ENCODE measurements around the gene OSBPL6.

The OSBPL6 gene

GRCh38 chr2:178361588-178361987 lies 167.3 kb downstream of the OSBPL6 start:
- DNase-seq: no peak

- DNase-seq: peak; percentile 39
These were observed 168.9 kb downstream of the OSBPL6 start for GRCh38 chr2:178363252-178363651.

GRCh38 chr2:178365116-178365515 lies 170.8 kb downstream of the OSBPL6 start:
- no peak for DNase-seq

DNA sequence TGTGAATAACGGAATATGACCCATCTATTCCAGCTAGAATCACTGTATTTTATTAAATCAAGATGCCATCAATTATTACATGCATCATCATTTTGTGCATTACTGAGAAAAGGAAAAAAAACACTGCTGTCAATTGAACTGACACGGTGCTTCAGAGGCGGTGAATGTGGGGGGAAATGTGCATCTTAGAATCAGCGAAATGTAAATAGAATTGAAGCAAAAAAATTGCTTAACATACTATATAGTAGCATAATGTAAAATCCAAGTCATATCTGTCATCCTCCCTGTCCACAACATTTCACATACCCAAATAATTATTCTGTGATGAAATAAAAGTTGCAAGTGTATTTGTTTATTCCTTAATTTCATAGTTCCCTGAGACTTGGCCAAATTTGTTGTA lies 172.1 kb downstream of the OSBPL6 start:
- no peak for DNase-seq

- DNase-seq: no peak
These were observed 173.0 kb downstream of the OSBPL6 start for GRCh38 chr2:178367344-178367743.

- no peak for DNase-seq
These were observed 180.6 kb downstream of the OSBPL6 start for GRCh38 chr2:178374865-178375264.

DNA sequence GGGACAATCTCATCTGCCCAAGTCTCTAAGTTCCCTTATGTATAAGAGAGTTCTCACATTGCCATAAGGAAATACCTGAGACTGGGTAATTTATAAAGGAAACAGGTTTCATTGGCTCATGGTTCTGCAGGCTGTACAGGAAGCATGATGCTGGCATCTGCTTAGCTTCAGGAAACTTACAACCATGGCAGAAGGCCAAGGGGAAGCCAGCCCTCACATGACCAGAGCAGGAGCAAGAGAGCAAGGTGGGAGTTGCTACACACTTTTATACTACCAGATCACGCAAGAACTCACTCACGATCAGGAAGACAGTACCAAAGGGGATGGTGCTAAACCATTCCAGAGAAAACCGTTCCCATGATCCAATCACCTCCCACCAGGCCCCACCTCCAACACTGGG lies 182.7 kb downstream of the OSBPL6 start:
- DNase-seq: no peak

DNA sequence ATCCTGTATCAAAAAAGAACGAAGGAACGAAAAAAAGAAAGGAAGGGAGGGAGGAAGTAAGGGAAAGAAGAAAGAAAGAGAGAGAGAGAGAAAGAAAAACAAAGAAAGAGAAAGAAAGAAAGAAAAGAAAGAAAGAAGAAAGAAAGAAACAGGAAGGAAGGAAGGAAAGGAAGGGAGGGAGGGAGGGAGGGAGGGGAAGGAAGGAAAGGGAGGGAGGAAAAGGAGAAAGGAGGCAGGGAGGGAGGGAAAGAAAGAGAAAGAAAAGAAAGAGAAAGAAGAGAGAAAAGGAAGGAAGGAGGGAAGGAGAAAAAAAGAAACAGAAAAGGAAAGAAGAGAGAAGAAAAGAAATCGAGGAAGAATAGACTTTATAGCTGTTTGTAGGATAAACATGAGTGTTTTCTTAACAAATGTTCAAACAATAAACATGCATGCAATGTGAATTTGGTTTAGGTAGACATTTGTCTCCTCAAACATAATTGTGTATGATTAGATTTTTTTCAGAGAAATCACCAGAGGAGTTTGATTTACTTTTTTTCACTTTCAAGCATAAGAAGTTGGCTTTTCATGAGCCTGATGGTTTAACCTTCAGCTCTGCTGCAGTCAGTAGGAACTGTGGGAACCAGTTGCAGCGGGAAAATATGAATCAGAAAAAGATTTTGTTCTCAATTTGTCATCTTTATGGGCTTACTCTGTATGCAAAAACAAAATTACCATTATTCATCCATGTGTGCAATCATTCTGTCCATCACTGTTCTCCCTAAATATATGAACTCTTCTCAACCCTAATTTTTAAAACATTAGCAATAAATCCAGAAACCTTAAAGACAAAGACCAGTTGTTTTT lies 185.1 kb downstream of the OSBPL6 start:
- no peak for DNase-seq

DNA sequence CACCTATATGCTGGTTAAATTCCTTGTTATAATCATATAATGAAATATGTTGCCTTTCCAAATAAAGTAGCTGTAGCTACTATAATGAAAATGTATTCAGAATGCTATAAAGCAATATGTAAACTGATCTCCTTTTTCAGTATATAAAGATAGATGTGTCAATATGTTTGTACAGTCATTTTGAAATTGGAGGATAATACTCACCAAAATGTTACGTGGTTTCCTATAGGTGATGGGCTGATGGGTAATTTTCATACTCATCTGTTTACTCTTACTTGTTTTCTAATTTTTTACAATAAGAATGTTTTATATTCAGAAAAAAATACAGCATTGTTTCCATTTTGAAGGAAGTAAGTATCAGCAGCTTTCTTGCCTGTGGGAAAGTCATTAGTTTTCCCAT lies 186.5 kb downstream of the OSBPL6 start:
- no peak for DNase-seq

GRCh38 chr2:178383718-178384117 lies 189.4 kb downstream of the OSBPL6 start:
- DNase-seq: no peak

DNA sequence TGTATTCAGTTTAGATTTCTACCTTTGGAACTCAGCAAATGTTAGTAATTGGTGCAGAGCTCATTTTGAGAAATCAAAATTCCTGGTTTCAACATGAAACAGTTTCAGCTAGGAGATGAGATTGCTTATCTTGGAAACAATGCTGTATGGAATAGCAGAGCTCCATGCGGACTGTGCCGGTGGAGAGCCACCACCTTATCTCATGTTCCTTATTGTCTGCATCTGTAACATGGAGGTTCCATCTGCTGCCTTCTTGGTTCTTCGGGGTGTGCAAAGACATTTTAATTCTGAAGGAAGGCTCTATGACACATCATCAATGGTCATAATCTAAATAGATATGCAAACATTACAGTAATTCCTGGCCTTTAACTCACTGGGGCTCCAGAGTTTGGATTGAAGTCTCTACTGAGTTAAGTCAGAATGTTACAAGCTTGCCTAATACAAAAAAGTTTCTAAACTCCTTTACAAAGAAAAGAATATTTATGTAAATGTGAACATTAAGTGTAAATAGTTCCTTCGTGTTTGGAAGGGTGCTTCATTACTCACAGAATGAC lies 191.4 kb downstream of the OSBPL6 start:
- peak; percentile 15 for DNase-seq

- DNase-seq: no peak
These were observed 192.8 kb downstream of the OSBPL6 start for GRCh38 chr2:178386986-178387597.

- DNase-seq: no peak
These were observed 194.0 kb downstream of the OSBPL6 start for GRCh38 chr2:178388287-178388686.

DNA sequence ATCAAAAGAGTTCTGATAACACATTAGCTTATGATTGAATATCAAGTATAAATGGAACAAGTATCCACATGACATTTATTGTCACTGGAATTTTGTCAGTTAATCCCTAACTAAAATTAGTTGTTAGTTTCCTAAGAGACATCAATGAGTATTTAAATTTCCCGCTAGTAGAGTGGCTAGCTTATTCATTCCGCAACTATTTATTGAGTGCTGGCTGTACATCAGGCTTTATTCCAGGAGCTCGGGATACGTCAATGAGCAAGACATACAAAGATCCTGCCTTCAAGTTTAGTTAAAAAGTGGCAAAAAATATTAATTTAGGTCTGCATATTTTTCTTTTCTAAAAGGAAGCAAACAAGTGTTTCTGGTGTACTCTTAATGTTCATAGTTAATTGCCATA lies 197.4 kb downstream of the OSBPL6 start:
- DNase-seq: no peak

GRCh38 chr2:178392215-178392614 lies 197.9 kb downstream of the OSBPL6 start:
- DNase-seq: peak; percentile 26

DNA sequence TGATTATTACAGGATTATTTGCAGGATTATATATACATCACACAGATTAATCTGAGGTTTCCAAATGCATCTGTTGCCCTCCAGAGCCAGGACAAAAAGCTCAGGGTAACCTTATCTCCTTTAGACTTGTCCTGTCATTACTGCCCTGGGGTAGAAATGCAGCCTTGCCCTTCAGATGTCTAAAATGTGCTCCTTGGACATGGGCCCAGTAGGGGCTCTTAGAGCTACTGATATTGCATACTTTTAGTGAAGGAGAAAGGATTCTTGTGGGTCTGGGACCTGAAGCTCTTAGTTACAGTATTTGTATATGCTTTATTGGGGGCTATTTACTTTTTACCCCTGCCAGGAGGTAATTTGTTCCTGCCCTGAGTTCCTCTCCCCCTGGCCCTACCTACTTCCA lies 200.5 kb downstream of the OSBPL6 start:
- no peak for DNase-seq

DNA sequence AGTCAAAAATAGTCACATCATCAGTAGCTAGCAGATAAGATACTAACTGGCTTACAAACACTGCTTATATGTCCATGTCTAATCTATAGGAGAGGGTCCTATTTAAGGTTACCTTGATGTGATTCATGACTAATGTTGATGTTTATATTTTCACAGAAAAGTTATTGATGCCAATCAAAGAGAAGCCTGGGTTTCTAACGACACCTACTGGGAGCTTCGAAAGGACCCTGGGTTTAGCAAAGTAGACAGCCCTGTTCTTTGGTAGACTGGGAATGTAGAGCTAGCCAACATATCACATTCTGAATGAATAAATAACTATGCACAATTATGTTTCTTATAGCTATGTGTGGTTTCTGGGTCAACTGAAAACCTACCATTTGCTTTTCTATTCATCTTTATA lies 201.0 kb downstream of the OSBPL6 start:
- DNase-seq: no peak

GRCh38 chr2:178395941-178396570 lies 201.7 kb downstream of the OSBPL6 start:
- DNase-seq: no peak

DNA sequence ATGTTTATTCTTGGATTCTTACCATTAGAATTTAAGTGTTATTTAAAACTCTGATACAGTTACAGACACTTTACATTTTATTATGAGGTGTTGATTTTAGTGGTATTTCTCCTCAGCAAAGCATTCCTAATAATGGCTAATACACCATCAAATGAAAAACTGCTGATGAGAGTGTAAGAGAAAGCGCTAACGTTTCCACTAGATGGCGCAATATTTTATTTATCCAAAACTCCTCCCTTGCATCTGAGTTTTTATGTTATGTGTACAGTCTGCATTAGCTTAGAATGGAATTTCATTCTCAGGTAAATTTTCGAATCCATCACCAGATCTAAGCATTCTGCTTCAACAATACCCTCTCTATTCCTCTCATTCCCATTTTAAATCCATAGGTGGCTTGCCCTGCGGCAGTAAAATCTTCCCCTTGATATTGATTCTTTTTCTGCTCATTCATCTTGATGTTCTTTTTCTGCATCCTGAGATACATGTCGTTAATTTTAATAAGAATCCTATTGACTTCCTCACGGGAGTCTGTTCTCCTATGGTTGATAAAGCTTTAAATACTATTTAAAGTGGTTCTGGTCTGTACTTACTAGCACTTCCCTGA lies 202.8 kb downstream of the OSBPL6 start:
- peak; percentile 61 for DNase-seq

DNA sequence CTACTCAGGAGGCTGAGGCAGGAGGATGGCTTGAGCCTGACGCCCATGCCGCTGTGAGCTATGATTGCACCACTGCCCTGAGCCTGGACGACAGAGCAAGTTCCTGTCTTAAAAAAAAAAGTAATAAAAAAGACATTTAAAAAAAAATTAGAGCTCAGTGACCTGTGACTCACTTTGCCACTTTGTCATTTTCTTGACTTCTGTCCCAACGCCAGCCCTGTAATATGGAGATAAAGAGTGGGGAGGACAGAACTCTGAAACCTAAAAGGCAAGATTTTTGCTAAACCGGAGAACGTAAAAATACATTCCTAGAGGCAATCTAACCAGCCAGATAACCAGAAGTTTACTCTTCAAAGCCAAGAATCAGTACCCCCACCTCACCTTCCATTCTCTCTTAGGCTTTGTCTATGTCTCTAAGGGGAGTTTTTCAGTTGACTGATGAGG lies 207.7 kb downstream of the OSBPL6 start:
- no peak for DNase-seq

GRCh38 chr2:178403671-178404306 lies 209.5 kb downstream of the OSBPL6 start:
- peak; percentile 45 for DNase-seq

GRCh38 chr2:178404368-178404767 lies 210.1 kb downstream of the OSBPL6 start:
- peak; percentile 96 for DNase-seq

DNA sequence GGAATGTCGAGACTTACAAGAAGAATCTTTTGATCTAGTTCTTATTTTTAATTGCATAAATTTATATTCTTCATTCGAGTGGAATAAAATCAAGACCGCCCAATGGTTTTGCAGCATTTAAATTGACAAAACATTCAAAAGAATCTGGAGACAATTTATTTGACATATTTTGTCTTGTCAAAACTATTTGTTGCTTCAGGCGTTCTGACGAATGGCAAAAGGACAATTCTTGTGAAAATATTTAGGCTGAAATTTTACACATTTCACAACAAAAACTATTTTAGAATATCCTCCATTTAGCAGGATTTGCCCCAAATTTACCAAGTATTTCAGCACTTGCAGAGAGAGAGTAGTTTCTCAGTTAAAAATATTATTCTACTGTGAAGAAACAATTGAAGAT lies 214.9 kb downstream of the OSBPL6 start:
- DNase-seq: no peak
